Keratinocyte (primary cell): ENCODE results near the gene HOXA6. TPM values are rescaled to one million over a fixed set of nuclear protein-coding genes. Genes with fewer than 3 reads are reported as not detected.

Experiments used
- DNase-seq: peaks from one replicate; pipeline ENCODE4 v3.0.0-alpha.2; 2011; ENCODE audit warnings: low read depth, missing footprints, low spot score
- FAIRE-seq: peaks from 2 replicates; lab custom pipeline; 2011; peaks lifted over from hg19 to GRCh38; lab: Jason Lieb, UNC
- H2AFZ ChIP-seq: 2 replicates; pipeline ENCODE4 v1.6.0; 2012; ENCODE audit warnings: low read length, control low read depth, inconsistent platforms; ENCODE audit not compliant: control insufficient read depth
- H3K27ac ChIP-seq: 2 replicates; pipeline ENCODE4 v1.5.1; 2011; ENCODE audit warnings: low read length; ENCODE audit not compliant: control insufficient read depth, insufficient read depth
- H3K27me3 ChIP-seq: 3 replicates; pipeline ENCODE4 v1.6.0; 2011; ENCODE audit warnings: low read length; ENCODE audit not compliant: control insufficient read depth, insufficient read depth; ENCODE audit errors: extremely low read depth
- H3K36me3 ChIP-seq, 2 experiments: 2 replicates in 1 of 2; 3 replicates in 1 of 2; pipeline ENCODE4 v1.5.1; 2011; ENCODE audit warnings: low read length in 2 of 2, mild to moderate bottlenecking in 1 of 2; ENCODE audit not compliant: control insufficient read depth in 2 of 2, insufficient read depth in 2 of 2; ENCODE audit errors: extremely low read depth in 1 of 2
- H3K4me1 ChIP-seq: 3 replicates; pipeline ENCODE4 v1.5.1; 2011; ENCODE audit warnings: low read length; ENCODE audit not compliant: control insufficient read depth, insufficient read depth; ENCODE audit errors: extremely low read depth
- H3K4me2 ChIP-seq: 3 replicates; pipeline ENCODE4 v1.6.0; 2011; ENCODE audit warnings: low read depth, low read length; ENCODE audit not compliant: control insufficient read depth, insufficient read depth; ENCODE audit errors: extremely low read depth
- H3K4me3 ChIP-seq, 3 experiments: fragments of 200-600 bp in 1 of 3; sonication (generic) in 1 of 3; 2 replicates in 2 of 3; 3 replicates in 1 of 3; pipeline ENCODE4 v1.5.1; 2011 to 2016; ENCODE audit warnings: low read length in 3 of 3, mild to moderate bottlenecking in 3 of 3, control low read depth in 2 of 3, inconsistent platforms in 1 of 3, low read depth in 1 of 3, mixed read lengths in 1 of 3, mixed run types in 1 of 3, moderate library complexity in 1 of 3; ENCODE audit not compliant: control insufficient read depth in 2 of 3, insufficient read depth in 2 of 3; ENCODE audit errors: extremely low read depth in 1 of 3
- H3K79me2 ChIP-seq: 2 replicates; pipeline ENCODE4 v1.6.0; 2012; ENCODE audit warnings: low read length; ENCODE audit not compliant: control insufficient read depth, insufficient read depth
- H3K9ac ChIP-seq: 3 replicates; pipeline ENCODE4 v1.6.0; 2011; ENCODE audit warnings: low read length; ENCODE audit not compliant: control insufficient read depth, insufficient read depth; ENCODE audit errors: extremely low read depth
- H3K9me1 ChIP-seq: 3 replicates; pipeline ENCODE4 v1.6.0; 2011; ENCODE audit warnings: low read length; ENCODE audit not compliant: control insufficient read depth, insufficient read depth; ENCODE audit errors: extremely low read depth
- H3K9me3 ChIP-seq: 2 replicates; pipeline ENCODE4 v1.5.1; 2012; ENCODE audit warnings: low read depth, low read length; ENCODE audit not compliant: control insufficient read depth
- H4K20me1 ChIP-seq: 3 replicates; pipeline ENCODE4 v1.6.0; 2011; ENCODE audit warnings: low read length; ENCODE audit not compliant: control insufficient read depth, insufficient read depth; ENCODE audit errors: extremely low read depth
- EZH2 ChIP-seq: IDR thresholded peaks from one replicate; pipeline ENCODE4 v1.6.1; 2012; ENCODE audit warnings: inconsistent platforms, mild to moderate bottlenecking, low read length, moderate library complexity
- dilution Hi-C: fragments of 300-500 bp; cut with MboI; formaldehyde crosslinking; loops from one replicate; pipeline ENCODE4 v1.7.0; 2020; ENCODE audit warnings: low sequenced_read_pairs; ENCODE audit not compliant: extremely low pct_ligation_motif_present
- polyA plus RNA-seq, 5 experiments: library from polyadenylated mRNA; depleted of rRNA in 3 of 5; stranded (reverse) in 3 of 5; stranded (forward) in 1 of 5; unstranded in 1 of 5; fragments of >200 nt; gene quantifications; 1 replicate in 1 of 5; 2 replicates in 3 of 5; 3 replicates in 1 of 5; pipeline versions ENCODE4 v1.2.1 to v1.2.3, GENCODE V29; 2011 to 2012; ENCODE audit warnings: missing spikeins in 2 of 5, low read depth in 1 of 5, low replicate concordance in 1 of 5
- TF ChIP-seq, protein P1 (sequence below), 3 experiments: IDR thresholded peaks in 1 of 3; conservative IDR thresholded peaks in 1 of 3; optimal IDR thresholded peaks in 1 of 3; 2 replicates in 2 of 3; 3 replicates in 1 of 3; pipeline versions ENCODE3 to v1.5.1; 2011; ENCODE audit warnings: low read length in 3 of 3, mild to moderate bottlenecking in 3 of 3, moderate library complexity in 2 of 3, control low read depth in 1 of 3, inconsistent platforms in 1 of 3; ENCODE audit not compliant: insufficient read depth in 2 of 3; ENCODE audit errors: extremely low read depth in 1 of 3

Gene HOXA6
- polyA plus RNA-seq, 1 donor (not counting 4 experiments of a cell fraction or from before 2014, with no cell fraction given) = 0.54 TPM

- Histone ChIP-seq H4K20me1 (no peaks in the 10 kb centered on the region), H3K36me3 (peaks cover 0 to 17% of the 10 kb centered on the region in 2 experiments), H3K79me2 (peaks cover 74% of the 10 kb centered on the region), H2AFZ (no peak overlapping the region), H3K9me1 (no peaks in the 10 kb centered on the region), H3K27ac (peak overlapping the region; percentile 97), H3K9ac (peak overlapping the region; percentile 97), H3K4me3 (peak overlapping the region; percentile 83 to 96 (median 89)), H3K9me3 (no peaks in the 10 kb centered on the region), H3K4me1 (peaks cover 49% of the 10 kb centered on the region), H3K4me2 (peak overlapping the region; percentile 97), H3K27me3 (no peaks in the 10 kb centered on the region)
- TF ChIP-seq EZH2 = no peak
- TF ChIP-seq, protein P1, sequence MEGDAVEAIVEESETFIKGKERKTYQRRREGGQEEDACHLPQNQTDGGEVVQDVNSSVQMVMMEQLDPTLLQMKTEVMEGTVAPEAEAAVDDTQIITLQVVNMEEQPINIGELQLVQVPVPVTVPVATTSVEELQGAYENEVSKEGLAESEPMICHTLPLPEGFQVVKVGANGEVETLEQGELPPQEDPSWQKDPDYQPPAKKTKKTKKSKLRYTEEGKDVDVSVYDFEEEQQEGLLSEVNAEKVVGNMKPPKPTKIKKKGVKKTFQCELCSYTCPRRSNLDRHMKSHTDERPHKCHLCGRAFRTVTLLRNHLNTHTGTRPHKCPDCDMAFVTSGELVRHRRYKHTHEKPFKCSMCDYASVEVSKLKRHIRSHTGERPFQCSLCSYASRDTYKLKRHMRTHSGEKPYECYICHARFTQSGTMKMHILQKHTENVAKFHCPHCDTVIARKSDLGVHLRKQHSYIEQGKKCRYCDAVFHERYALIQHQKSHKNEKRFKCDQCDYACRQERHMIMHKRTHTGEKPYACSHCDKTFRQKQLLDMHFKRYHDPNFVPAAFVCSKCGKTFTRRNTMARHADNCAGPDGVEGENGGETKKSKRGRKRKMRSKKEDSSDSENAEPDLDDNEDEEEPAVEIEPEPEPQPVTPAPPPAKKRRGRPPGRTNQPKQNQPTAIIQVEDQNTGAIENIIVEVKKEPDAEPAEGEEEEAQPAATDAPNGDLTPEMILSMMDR (optimal IDR thresholded peaks at IDR 0.05 in 1 of 3, IDR thresholded peaks at IDR 0.05 in 1 of 3, conservative IDR thresholded peaks at IDR 0.05 in 1 of 3; ENCODE audit: extremely low read depth in 1 of 3, insufficient read depth in 2 of 3, low read length in 3 of 3) = no peak
- dilution Hi-C loops = loop anchor here (25.0 kb wide), 1 partner anchor 237 kb away; the partner anchor contains the start of gene SKAP2
- FAIRE-seq (no peak), DNase-seq (no peak)
Measured at GRCh38 chr7:27099453-27100370, 47.9 kb downstream of the HOXA6 start.

- Histone ChIP-seq H3K79me2 (peaks cover 83% of the 10 kb centered on the region), H3K4me1 (peaks cover 48% of the 10 kb centered on the region), H3K4me3 (peak overlapping the region; percentile 83 to 96 (median 89)), H3K27me3 (no peaks in the 10 kb centered on the region), H3K9me1 (no peaks in the 10 kb centered on the region), H3K4me2 (peak overlapping the region; percentile 97), H3K9me3 (no peaks in the 10 kb centered on the region), H4K20me1 (no peaks in the 10 kb centered on the region), H3K36me3 (peaks cover 2 to 17% of the 10 kb centered on the region in 2 experiments), H3K9ac (peak overlapping the region; percentile 97), H3K27ac (peak overlapping the region; percentile 97), H2AFZ (no peak overlapping the region)
- TF ChIP-seq EZH2 = no peak
- TF ChIP-seq, protein P1 (optimal IDR thresholded peaks at IDR 0.05 in 1 of 3, IDR thresholded peaks at IDR 0.05 in 1 of 3, conservative IDR thresholded peaks at IDR 0.05 in 1 of 3; ENCODE audit: extremely low read depth in 1 of 3, insufficient read depth in 2 of 3, low read length in 3 of 3) = no peak
- DNase-seq (no peak), FAIRE-seq (peak; percentile 5)
- dilution Hi-C loops = loop anchor here (25.0 kb wide), 1 partner anchor 237 kb away; the partner anchor contains the start of gene SKAP2
Measured at GRCh38 chr7:27098578-27099451, 48.8 kb downstream of the HOXA6 start.
